Putamen (tissue), 1 donor: ENCODE results near the gene PKDCC.
A peak's percentile ranks its signal among the peaks of the same experiment; 100 is the strongest.

Experiments used
- DNase-seq: peaks from one replicate; pipeline ENCODE4 v3.0.0-alpha.2; 2016; ENCODE audit warnings: low spot score

Gene PKDCC

DNA sequence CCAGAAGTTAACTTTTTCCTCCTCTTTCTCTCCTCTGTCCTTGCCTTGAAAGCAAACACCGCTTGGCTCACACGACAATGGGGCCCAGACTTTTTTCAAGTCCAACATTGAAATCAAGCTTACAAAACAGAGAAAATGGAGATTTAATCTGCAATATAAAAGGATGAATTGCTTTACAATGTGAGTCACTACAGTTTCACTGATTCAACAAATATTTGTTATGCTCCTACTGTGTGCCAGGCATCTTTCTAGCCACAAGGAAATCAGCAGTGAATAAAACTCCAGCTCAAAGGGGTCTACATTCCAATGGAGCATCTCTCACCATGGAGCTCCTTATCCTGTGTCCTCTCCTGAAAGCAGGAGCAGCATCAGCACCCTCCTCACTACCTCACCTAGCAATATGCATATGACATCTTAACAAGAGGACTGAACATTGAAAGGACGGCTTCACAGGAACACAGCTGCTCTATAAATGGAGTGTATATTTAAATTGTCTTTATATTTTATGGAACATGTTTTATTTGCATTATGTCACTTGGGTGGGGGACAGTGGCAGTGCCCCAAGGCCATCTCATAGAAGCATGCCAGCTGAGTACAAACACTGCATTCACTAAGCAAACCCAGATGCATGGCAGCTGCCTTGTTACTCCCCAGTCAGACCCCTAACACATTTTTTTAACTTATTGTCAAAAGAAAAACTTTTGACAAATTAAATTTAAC, 39.5 kb downstream of the PKDCC start:
- DNase-seq, result no peak

GRCh38 chr2:42087857-42088195, 40.0 kb downstream of the PKDCC start:
- no peak for DNase-seq

DNA sequence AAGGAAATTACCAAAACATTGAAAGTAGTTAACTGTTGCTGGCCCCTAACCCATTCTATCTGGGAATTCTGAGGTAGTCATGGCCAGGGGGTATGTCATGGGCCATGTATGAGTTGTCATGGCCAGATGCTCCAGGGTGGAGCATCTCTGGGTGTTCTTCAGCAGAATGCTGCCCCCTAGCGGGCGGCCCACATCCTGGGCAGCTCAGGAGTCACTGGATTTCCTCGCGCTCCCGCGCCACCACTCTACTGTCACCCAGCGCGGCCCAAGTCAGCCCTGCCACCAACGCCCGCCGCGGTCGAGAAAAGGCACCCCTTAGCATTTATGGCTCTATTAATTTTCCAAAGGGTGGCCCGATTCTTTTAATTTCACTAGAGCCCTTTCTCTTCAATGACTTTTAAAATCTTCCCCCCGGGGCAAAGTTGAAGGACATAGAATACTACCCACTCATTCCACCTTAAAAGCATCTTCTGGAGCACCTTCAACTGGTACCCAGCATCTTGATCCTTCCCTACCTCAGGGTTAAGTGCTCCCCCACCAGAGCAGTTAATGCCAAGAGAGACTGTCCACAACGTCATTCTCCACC, 41.6 kb downstream of the PKDCC start:
- no peak for DNase-seq

DNA sequence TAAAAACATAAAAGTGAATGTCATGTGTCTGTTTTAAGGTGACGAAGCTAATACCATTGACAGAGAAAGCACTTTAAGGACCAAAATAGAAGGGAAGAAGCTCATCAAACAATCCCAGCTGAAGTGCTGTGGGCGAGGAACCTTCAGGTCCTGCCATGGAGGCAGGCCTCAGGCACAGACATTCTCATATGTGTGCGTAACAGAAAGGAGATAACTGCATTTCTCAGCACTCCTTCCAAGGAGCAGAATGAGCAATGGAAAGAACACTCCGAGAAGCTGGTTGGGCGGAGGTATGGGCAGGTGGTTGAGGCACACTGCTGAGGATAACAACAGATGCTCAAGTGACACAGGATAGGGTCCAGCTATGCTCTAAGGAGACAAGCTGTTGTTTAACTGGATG, 42.4 kb downstream of the PKDCC start:
- DNase-seq, result no peak

DNA sequence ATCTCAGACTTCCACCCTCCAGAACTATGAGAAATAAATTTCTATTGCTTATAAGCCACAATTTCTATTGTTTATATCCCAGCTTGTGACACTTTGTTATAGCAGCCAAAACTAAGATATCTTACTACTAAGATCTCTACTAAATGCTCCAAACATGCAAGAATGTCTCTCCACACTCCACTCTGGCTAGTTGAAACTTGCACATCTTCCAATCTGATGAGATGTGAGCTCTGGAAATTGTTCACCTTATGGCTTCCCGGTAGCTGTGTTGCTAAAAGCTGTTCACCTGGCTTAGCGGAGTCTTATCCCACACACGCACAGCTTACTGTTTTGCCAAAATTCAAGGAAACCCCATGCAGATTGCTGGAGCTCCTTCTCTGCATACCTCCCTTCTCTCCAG, 43.9 kb downstream of the PKDCC start:
- no peak for DNase-seq

GRCh38 chr2:42092084-42092996, 44.5 kb downstream of the PKDCC start:
- no peak for DNase-seq

DNA sequence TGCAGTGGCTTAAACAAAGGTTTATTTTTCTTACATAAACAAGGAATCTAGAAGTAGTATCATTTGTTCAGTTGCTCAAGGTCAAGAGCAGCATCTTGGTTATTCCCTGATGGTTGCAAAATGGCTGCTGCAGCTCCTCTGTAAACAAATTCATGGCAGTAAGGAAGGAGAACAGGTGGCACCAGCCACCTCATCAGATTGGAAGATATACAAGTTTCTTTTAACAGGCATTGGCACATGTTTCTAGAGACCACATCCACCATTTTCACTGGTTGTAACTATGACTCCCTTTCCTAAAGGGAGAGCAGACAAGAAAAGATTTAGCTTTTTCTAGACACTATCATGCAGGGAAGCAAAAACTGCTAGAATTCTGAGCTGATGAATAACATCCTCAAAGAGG, 46.3 kb downstream of the PKDCC start:
- DNase-seq, result no peak

- DNase-seq, result peak; percentile 65
Measured at GRCh38 chr2:42095923-42096408, 48.1 kb downstream of the PKDCC start.

GRCh38 chr2:42096869-42097591, 49.2 kb downstream of the PKDCC start:
- no peak for DNase-seq

DNA sequence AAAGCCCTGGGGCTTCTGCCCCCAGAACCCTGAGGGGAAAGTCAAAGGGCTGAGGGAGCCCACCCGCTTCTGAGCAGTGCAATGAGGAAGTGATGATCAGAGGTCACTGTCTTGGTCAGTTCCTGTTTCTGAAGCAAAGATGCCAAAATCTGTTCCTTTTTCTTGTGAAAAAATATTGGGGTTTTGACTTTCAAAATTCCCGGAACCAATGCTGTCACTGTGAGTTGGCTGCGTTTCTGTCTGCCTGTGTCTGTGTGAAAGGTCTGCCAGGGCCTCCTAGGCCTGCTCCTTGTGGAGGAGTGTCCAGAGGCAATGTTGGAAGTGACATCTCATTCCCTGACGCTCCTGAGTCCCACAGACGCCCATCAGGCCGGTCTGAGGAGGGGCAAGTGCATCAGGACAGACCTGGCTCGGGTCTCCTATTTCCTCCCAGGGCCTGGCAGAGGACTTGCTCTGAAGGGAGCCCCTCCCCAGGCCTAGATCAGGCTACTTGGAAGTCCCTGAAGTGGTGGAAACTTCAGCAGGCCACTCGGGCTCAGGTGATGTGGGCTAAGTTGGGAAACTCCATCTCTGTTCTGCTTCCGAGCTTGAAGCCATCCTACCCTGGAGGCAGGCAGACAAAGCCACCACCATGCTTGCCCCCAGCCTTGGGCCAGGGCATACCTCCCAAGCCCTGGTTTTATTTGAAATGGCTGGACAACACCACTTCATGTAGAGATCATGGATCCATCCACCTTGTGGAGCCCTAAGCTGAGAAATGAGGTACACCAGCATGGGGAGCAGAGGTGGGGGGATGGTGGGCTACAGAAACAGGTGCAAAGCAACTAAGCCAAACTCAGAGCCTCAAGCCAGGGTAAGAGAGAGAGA, 51.0 kb downstream of the PKDCC start:
- no peak for DNase-seq

- no peak for DNase-seq
Measured at GRCh38 chr2:42099438-42100173, 51.8 kb downstream of the PKDCC start.

DNA sequence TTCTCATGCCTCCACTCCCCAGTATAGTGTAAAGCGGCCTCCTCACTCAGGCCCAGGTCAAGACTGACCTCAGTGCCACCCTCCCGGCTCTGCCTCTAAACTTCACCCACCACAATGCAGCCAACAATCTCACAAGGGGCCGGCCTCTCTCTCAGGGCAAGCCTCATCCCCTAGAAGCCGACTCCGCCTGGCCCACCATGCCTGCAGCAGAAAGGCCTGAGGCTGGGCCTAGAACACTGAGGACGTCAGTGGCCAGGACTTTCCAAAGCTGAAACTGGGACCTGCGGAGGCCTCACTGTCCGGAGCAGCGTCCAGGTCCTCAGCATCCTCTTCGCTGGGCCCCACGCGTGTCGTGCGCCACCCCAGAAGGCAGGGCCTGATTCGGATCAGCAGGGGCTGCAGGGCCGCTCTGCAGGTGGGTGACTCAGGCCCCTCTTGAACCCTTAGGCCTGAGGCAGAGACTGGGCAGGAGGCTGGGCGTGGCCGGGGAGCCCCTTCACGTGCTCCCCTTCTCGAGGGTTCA, 52.9 kb downstream of the PKDCC start:
- DNase-seq, result no peak

GRCh38 chr2:42101206-42102023, 53.6 kb downstream of the PKDCC start:
- DNase-seq, result no peak

DNA sequence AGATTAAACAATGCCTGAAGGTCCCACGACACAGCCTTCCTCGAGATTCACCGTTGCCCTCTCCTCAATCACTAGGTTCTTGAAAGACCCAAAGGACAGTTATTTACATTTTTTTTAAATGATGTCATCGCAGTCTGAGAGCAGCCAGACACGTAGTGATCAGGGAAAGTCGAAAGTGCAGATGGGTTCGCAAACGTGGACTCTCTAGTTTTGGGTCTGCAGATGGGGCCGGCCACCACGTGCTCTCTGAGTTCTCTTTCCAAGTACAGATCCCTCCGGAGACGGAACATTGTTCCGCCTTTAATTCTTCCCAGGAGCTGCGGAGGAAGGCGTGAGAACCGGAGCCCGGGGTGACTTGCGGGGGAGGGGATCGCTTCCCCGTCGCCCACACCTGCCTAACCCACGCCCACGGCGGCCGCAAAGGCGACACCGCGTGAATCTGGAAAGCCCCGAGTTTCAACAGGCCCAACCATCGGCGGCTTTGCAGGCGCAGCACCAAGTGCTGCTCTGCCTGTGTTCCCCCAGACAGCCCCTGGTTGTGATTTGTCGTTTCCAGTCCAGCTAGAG, 54.3 kb downstream of the PKDCC start:
- DNase-seq, result no peak

GRCh38 chr2:42102591-42103450, 55.0 kb downstream of the PKDCC start:
- DNase-seq, result no peak

DNA sequence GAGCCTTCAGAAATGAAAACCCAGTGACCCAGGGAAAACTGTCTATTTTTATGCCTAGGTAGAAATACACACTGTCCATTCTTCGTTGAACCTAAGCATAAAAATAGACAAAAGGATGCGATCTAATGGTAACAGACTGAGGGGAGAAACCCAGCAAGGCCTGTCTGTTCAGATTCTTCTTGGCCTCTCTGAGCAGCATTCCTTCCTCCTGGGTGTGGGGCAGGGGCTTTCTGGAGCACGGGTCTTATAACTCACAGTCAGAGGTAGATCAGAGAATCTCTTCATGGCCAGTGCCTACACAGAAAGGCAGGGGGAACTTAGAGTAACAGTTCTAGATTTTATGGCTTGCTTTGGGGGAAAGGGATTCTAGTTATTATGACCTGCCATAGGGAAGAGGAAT, 56.0 kb downstream of the PKDCC start:
- DNase-seq, result no peak

DNA sequence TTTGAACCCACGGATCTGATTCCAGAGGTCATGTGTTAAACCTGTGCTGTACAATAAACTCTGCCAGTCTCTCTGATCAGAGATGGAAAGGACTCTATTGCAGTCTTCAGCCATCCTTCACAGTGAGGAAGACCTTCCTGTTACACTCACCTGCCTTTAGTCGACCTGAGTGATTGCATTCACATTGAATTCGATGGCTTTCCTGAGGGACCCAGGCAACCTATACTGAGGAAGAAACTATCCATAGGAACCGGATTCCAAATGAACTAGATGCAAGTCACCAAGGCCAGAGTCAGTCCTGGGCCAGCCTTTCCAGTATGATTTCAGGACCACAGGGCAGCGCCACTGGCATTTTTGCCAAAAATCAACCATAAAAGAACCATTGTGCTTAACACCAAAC, 56.8 kb downstream of the PKDCC start:
- no peak for DNase-seq
